ENCODE measurements around the gene TNFAIP6.
A peak's percentile ranks its signal among the peaks of the same experiment; 100 is the strongest.

TNFAIP6 gene

DNA sequence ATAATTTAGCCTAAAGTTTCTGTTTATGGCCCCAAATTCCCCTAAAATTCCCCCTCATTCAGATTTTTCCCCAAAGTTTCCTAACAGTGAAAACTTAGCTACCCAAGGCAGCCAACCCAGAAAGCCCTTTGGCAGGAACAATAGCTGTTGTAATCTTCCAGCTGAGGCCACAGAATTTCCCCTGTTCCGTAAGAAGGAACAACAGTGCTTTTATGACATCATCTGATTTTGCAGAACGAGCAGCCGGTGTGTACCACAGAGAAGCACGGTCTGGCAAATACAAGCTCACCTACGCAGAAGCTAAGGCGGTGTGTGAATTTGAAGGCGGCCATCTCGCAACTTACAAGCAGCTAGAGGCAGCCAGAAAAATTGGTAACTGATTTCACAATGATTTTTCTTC, 6.3 kb downstream of the TNFAIP6 start:
- H3K36me3 ChIP-seq (ENCODE audit: insufficient read depth, low read length), result no peaks in the 10 kb centered on the region
- TF ChIP-seq CTCF (conservative IDR thresholded peaks at IDR 0.05; ENCODE audit: low read length) (no peak), EZH2phosphoT487 (IDR thresholded peaks at IDR 0.05; ENCODE audit: borderline replicate concordance) (no peak)
- no peaks in the 10 kb centered on the region for H3K27me3 ChIP-seq (ENCODE audit: insufficient read depth, low read length, poor library complexity, severe bottlenecking)
- no peaks in the 10 kb centered on the region for H3K79me2 ChIP-seq (ENCODE audit: insufficient read depth, low read length)
- H3K4me3 ChIP-seq (ENCODE audit: low read length, poor library complexity, severe bottlenecking), result no peak overlapping the region
- H4K20me1 ChIP-seq (ENCODE audit: insufficient read depth, low read length, poor library complexity, severe bottlenecking), result no peaks in the 10 kb centered on the region
- H3K4me1 ChIP-seq (ENCODE audit: insufficient read depth, low read length, poor library complexity, severe bottlenecking), result no peaks in the 10 kb centered on the region
- H3F3A ChIP-seq (ENCODE audit: low read depth), result no peaks in the 10 kb centered on the region
- H3K9ac ChIP-seq (ENCODE audit: low read depth, low read length, poor library complexity, severe bottlenecking), result no peak overlapping the region
- no peak overlapping the region for H3K4me2 ChIP-seq (ENCODE audit: low read depth, low read length, poor library complexity, severe bottlenecking)
- H3K9me2 ChIP-seq (replicated peaks; ENCODE audit: low read depth, low read length), result no peaks in the 10 kb centered on the region
- H3K9me3 ChIP-seq (ENCODE audit: insufficient read depth, low read depth, low read length), result no peaks in the 10 kb centered on the region
- no peak overlapping the region; the same call in 1 of the 2 replicates for H2AFZ ChIP-seq (ENCODE audit: low read length)

DNA sequence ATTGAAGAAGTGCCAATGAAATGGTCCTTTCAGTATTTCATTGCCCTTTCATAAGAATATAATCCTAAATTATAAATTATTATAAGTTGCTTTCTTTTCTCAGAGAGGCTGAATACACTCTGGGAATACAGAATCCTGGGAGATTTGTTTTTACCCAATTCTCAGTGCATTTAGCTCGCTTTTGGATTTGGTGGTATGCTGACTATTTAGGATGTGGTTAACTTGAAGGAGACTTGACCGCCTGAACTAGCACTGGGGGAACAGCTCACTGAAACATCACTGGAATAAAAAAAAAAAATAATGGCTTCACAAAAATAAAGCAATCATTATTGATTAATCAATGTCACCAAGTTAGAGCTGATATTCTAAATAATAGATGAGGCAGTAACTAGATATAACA, 10.2 kb downstream of the TNFAIP6 start:
- Histone ChIP-seq H3K4me1 (ENCODE audit: insufficient read depth, low read length, poor library complexity, severe bottlenecking) (no peaks in the 10 kb centered on the region), H3K36me3 (ENCODE audit: insufficient read depth, low read length) (no peaks in the 10 kb centered on the region), H3K79me2 (ENCODE audit: insufficient read depth, low read length) (no peaks in the 10 kb centered on the region), H4K20me1 (ENCODE audit: insufficient read depth, low read length, poor library complexity, severe bottlenecking) (no peaks in the 10 kb centered on the region), H3K9ac (ENCODE audit: low read depth, low read length, poor library complexity, severe bottlenecking) (no peak overlapping the region), H3K27me3 (ENCODE audit: insufficient read depth, low read length, poor library complexity, severe bottlenecking) (no peaks in the 10 kb centered on the region), H3K9me3 (ENCODE audit: insufficient read depth, low read depth, low read length) (no peaks in the 10 kb centered on the region), H3K4me3 (ENCODE audit: low read length, poor library complexity, severe bottlenecking) (no peak overlapping the region), H2AFZ (ENCODE audit: low read length) (no peak overlapping the region), H3K4me2 (ENCODE audit: low read depth, low read length, poor library complexity, severe bottlenecking) (no peak overlapping the region), H3K9me2 (replicated peaks; ENCODE audit: low read depth, low read length) (no peaks in the 10 kb centered on the region), H3F3A (ENCODE audit: low read depth) (no peaks in the 10 kb centered on the region)
- TF ChIP-seq EZH2phosphoT487 (IDR thresholded peaks at IDR 0.05; ENCODE audit: borderline replicate concordance) (no peak), CTCF (conservative IDR thresholded peaks at IDR 0.05; ENCODE audit: low read length) (no peak)

GRCh38 chr2:151374436-151374835, 17.0 kb downstream of the TNFAIP6 start:
- Histone ChIP-seq H3K4me2 (ENCODE audit: low read depth, low read length, poor library complexity, severe bottlenecking) (no peak overlapping the region), H4K20me1 (ENCODE audit: insufficient read depth, low read length, poor library complexity, severe bottlenecking) (no peaks in the 10 kb centered on the region)

More at GRCh38 chr2:151374436-151374835, 17.0 kb downstream of the TNFAIP6 start:
- H3K9me3 ChIP-seq (ENCODE audit: insufficient read depth, low read depth, low read length), result no peaks in the 10 kb centered on the region
- H3K79me2 ChIP-seq (ENCODE audit: insufficient read depth, low read length), result no peaks in the 10 kb centered on the region
- TF ChIP-seq CTCF (conservative IDR thresholded peaks at IDR 0.05; ENCODE audit: low read length), result no peak
- no peak for TF ChIP-seq EZH2phosphoT487 (IDR thresholded peaks at IDR 0.05; ENCODE audit: borderline replicate concordance)
- no peaks in the 10 kb centered on the region for H3K27me3 ChIP-seq (ENCODE audit: insufficient read depth, low read length, poor library complexity, severe bottlenecking)
- no peaks in the 10 kb centered on the region for H3K9me2 ChIP-seq (replicated peaks; ENCODE audit: low read depth, low read length)
- no peaks in the 10 kb centered on the region for H3K4me1 ChIP-seq (ENCODE audit: insufficient read depth, low read length, poor library complexity, severe bottlenecking)
- H3K36me3 ChIP-seq (ENCODE audit: insufficient read depth, low read length), result no peaks in the 10 kb centered on the region
- H3K9ac ChIP-seq (ENCODE audit: low read depth, low read length, poor library complexity, severe bottlenecking), result no peak overlapping the region
- H2AFZ ChIP-seq (ENCODE audit: low read length), result peak overlapping the region; percentile 35; the same call in 1 of the 2 replicates
- no peak overlapping the region for H3K4me3 ChIP-seq (ENCODE audit: low read length, poor library complexity, severe bottlenecking)
- no peaks in the 10 kb centered on the region for H3F3A ChIP-seq (ENCODE audit: low read depth)

Data from Loucy (cell line).